Testis (tissue), 2 donors: ENCODE measurements around the gene PRKCZ.

Source experiments
- POLR2A ChIP-seq: fragments of 450-650 bp; IDR thresholded peaks from one replicate; pipeline ENCODE4 v1.6.1; 2017; ENCODE audit warnings: antibody characterized with exemption, mild to moderate bottlenecking, moderate library complexity
- TF ChIP-seq, protein P1 (sequence below), 3 experiments: fragments of 450-650 bp in 2 of 3; fragments of 200-600 bp in 1 of 3; sonication (generic) in 1 of 3; IDR thresholded peaks; one replicate each; pipeline ENCODE4 v1.5.1; 2016 to 2019; ENCODE audit warnings: antibody characterized with exemption in 3 of 3, mild to moderate bottlenecking in 2 of 3, moderate library complexity in 1 of 3

DNA sequence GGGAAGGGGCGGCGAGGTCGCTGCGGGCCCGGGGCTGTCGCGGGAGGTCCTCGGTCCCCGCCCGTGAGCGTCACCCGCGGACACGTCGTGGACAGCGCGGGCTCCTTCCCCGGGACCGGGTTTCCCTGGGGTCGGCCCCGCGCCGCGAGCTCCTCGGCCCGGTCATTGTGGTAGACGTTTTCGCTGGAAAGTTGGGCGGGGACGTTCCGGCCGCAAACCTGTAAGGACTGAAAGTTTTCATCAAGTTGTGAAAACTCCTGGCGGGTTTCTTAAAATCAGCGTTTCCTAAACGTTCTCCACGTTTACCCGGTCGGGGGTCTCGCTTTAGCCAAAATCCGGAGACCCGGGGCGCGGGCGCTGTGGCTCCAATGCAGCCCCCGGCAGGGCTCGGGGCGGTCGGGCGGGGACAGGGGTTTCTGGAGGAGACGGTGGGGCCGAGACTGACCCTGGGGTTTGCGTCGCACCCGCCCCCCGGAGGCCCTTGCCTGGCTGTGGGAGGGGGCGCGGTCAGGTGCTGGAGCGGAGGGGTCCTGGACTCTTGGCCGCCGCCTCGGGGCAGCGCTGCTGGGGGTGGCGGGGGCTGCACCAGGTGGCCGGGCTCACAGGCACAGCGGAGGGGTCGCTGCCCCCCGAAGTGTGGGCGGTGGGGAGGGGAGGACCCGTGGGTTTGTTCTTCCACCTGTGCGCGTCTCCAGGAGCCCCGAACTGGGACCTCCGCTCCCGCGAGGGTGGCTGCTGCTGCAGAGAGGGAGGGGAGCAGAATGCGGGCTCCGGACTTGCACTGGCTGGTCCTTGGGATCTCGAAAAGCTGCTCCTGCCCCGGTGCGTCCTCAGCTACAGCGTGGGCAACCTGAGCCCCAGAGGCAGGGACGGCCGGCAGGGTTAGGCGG is 827 bp downstream of the PRKCZ start:
- TF ChIP-seq, protein P1, sequence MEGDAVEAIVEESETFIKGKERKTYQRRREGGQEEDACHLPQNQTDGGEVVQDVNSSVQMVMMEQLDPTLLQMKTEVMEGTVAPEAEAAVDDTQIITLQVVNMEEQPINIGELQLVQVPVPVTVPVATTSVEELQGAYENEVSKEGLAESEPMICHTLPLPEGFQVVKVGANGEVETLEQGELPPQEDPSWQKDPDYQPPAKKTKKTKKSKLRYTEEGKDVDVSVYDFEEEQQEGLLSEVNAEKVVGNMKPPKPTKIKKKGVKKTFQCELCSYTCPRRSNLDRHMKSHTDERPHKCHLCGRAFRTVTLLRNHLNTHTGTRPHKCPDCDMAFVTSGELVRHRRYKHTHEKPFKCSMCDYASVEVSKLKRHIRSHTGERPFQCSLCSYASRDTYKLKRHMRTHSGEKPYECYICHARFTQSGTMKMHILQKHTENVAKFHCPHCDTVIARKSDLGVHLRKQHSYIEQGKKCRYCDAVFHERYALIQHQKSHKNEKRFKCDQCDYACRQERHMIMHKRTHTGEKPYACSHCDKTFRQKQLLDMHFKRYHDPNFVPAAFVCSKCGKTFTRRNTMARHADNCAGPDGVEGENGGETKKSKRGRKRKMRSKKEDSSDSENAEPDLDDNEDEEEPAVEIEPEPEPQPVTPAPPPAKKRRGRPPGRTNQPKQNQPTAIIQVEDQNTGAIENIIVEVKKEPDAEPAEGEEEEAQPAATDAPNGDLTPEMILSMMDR (IDR thresholded peaks at IDR 0.05), result no peak
- TF ChIP-seq POLR2A, result no peak
